CD4-positive, alpha-beta T cell treated with Interleukin-6 for 4 hours (primary cell): ENCODE results near the gene FCGBP.
"Not testable (repeated sequence)": the region's sequence is repeated elsewhere in the genome, so short reads cannot be mapped to it uniquely, and the experiment has no call there.

Source experiments
- DNase-seq: peaks from one replicate; pipeline ENCODE4 v3.0.0-alpha.2; 2020; ENCODE audit warnings: mixed read lengths

The FCGBP gene

DNA sequence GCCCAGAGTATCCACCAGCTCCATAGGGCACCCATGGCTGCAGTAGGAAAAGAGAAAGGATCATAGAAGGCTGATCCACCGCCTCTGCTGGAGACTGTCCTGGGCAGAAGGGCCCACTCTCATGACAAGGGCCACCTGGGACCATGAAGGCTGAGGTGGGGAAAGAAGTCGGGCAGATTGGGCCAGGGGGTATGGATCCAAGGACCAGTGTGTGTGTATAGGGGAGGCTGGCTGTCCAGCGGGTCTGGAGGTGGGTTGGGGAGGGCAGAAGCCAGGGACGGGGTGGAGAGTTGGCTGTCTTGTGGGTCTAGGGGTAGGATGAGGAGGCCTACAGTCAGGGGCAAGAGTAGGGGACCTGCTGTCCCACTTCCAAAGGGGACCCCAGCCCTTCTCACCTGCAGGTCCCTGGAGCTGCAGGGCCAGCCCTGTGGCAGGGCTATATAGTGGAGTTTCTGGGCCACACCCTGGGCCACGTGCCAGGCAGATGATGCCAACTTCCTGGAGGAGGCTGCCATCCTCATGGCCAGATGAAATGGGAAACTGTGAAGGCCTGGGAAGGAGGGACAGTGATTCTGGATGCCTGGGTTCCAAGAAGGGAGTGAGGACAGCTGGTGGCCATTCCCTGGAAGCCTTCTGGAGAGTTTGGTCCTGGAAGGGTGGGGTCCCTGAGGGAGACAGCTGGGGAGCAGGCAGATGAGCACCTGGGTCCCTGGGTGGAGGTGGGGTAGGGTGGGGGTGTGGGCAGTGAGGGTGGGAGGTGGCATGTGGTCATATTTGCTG lies at the start of gene FCGBP:
Gene FCGBP, minus strand, starts transcription at position 51 of the 780 bp plus-strand sequence.
- DNase-seq, result no peak

DNA sequence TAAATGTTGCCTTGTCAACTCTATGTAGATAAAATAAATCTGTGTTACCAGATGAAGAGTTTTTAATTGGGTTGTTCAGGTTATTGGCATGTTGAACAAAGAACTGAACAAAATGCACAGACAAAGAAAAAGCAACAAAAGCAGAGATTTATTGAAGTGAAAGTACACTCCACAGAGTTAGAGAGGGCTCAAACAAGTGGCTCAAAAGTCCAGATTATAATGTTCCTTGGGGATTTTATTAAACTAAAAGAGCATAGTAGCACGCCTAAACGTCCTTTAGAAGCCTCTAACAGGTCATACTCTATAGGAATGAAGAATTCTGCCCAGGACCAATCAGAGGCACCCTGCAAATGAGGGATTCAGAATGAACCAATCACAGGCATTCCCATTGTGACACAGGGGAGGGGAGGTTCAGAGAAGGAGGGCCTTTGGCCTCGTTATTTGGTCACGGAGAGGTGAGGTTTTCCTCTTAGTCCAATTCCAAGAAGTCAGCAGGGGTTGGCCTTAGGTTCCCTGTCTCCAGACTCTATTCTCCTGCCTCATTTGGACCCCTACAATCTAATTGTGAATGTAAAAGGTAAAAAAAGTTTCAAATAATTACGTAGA lies 49.4 kb upstream of the FCGBP start:
- no peak for DNase-seq

DNA sequence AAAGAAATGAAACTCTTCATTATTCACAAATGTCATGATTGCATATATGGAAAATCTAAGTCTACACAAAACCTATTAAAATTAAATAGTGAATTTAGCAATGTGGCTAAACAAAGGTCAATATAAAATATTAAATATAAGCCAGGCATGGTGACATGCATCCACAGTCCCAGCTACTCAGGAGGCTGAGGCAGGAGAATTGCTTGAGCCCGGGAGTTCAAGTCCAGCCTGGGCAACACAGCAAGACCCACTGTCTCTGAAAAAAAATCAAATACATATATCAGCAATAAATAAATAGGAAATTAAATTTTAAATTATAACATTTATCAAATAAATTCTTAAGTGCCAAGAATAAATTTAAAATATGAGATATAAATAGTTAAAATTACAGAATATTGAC lies 48.4 kb upstream of the FCGBP start:
- no peak for DNase-seq

DNA sequence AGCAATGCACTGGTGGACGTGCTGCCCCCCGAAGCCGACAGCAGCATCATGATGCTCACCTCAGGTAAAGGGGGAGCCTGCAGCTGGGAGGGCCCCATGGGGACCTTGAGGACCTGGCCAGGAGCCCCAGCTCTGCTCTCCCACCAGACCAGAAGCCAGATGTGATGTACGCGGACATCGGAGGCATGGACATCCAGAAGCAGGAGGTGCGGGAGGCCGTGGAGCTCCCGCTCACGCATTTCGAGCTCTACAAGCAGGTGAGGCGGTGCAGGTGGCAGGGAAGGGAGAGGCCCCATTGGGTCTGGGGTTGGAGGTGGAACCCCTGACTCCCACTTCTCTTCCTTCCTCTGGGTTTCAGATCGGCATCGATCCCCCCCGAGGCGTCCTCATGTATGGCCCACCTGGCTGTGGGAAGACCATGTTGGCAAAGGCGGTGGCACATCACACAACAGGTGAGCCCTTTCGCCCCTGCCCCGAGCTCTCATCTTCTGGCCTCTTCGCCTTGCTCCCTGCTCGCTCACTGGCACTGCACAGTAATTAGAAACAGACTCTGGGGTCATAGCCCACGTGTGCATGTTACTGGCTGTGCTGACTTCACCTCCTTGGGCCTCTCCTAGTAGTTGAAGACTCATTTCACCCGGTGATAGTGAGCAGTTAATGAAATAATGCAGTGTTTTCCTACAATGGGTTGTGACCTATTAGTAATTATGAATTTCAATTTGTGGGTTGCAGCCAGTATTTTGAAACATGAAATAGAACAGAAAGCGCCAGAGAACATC lies 40.1 kb upstream of the FCGBP start:
- DNase-seq, result no peak

DNA sequence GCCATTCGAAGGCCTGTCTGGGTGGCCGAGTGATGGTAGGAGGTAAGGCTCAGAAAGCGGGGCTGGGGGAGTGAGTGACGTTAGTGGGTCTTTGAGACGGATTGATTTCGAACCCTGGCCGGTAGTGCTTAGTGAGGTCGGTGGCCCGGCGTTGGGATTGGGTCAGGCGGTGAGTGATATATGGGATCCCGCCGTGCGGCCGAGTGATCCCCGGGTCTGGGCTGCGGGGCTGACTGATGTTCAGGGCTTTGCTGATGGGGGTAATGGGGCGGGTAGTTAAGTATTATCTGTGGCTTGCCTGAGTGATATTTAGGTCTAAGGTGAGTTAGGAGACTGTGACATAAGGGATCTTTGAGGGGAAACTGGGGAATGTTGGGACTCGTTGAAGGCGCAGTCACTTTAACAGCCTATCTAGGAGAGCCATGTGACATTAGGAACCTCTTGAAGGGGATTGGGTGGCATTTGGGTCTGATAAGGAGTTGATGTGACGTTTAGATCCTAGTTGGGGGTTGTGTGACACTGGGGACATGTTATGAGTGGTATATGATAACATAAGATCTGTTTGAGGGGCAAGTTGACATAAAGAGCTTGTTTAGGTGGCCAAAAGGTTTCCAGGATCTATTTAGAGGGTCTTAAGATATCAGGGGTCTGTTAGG lies 37.1 kb upstream of the FCGBP start:
- DNase-seq, result no peak

DNA sequence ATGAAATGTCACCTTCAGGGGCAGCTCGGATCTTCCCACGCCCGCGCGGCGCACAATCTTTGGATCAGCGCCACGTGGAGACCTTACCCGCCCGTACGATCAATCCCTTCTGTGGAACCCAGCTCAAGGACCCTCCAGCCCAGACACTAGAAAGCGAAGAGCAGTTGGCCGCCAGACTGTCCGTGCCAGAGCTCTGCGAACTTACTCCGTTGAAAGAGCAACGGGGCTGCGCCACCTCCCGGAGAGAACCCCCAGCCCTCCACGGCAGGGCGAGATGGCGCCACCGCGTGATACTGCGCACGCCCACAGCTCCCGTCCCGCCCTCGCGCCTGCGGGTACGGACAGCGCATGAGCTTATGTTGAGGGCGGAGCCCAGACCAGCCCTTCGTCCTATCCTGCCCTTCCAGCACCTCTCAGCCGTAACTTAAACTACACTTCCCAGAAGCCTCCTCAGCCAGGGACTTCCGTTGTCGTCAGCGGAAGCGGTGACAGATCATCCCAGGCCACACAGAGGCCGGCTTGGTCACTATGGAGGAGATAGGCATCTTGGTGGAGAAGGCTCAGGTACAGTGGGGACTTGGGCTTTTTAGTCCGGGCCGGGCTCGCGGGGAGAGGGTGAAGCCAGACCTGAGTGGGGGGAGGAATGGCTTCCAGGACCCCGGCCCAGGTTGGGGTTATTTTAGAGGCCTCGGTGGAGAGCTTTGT lies 36.4 kb upstream of the FCGBP start, which contains the start of gene PSMC4:
Gene PSMC4, plus strand, starts transcription at position 491 of the 705 bp plus-strand sequence. Its CDS starts 38 bp downstream, at position 529.
- DNase-seq, result peak; percentile 99

DNA sequence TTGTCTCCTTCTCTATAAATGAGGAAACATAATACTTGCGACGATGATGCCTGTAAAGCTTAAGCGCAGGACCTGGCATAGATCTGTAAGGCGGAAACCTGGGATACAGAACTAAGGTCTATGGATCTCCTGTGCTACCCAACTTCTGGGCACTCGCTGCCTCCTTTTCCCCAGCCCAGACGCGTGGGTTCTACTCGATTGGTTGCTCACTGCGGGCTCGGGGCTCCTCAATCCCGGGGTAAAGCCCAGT lies 35.9 kb upstream of the FCGBP start:
- DNase-seq, result no peak

DNA sequence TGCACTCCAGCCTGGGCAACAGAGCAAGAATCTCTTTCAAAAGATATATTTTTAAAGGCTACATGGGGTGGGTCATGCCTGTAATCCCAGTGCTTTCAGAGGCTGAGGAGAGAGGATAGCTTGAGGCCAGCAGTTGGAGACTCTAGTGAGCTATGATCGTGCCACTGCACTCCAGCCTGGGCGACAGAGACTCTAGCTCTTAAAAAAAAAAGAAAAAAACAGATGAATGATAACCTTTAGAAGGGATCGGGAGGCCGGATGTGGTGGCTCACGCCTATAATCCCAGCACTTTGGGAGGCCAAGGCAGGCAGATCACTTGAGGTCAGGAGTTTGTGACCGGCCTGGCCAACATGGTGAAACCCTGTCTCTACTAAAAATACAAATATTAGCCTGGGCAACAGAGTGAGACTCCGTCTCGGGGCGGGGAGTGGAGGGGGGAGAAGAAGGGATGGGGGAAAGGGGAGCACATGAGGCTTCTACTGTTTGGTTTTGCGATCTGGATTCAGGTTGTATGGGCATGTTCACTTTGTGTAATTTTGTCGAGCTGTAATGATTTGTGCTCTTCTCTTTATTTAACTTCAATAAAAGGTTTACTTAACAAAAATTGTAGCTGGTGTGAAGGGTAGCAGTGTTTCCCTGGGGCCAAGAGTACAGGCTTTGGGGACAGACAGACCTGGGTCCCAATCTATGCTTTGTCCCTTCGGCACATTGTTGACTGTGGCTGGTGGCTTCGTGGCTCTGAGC lies 35.4 kb upstream of the FCGBP start:
- peak; percentile 21 for DNase-seq

DNA sequence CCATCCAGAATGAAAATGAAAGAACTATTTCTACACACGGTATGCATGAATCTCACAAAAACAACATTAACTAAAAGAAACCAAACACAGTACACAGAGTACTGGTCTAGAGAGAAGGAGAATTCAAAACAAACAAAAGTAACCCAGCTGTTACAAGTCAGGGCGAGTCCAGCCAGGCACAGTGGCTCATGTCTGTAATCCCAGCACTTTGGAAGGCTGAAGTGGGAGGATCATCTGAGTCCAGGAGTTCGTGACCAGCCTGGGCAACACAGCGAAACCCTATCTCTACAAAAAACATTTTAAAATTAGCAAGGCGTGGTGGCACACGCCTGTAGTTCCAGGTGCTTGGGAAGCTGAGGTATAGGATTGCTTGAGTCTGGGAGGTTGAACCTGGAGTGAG lies 34.8 kb upstream of the FCGBP start:
- no peak for DNase-seq

DNA sequence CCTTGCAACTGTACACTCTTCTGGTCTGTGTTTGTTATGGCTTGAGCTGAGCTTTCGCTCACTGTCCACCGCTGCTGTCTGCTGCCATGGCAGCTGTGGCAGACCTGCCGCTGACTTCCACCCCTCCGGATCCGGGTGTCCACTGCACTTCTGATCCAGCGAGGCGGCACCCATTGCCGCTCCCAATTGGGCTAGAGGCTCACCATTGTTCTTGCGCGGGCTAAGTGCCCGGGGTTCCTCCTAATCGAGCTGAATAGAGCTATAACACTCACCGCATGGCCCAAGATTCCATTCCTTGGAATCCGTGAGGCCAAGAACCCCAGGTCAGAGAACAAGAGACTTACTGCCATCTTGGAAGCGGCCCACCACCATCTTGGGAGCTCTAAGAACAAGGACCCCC lies 34.4 kb upstream of the FCGBP start:
- no peak for DNase-seq

DNA sequence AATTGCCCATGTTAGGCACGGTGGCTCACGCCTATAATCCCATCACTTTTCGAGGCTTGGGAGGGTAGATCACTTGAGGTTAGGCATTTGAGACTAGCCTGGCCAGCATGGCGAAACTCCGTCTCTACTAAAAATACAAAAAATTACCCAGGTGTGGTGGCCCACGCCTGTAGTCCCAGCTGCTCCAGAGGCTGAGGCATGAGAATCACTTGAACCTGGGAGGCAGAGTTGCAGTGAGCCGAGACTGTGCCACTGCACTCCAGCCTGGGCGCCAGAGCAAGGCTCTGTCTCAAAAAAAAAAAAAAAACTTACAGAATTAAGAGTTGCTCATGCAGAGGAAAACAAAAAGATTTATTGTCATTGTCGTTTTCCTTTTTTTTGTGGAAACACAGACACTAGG lies 33.1 kb upstream of the FCGBP start:
- DNase-seq, result no peak

DNA sequence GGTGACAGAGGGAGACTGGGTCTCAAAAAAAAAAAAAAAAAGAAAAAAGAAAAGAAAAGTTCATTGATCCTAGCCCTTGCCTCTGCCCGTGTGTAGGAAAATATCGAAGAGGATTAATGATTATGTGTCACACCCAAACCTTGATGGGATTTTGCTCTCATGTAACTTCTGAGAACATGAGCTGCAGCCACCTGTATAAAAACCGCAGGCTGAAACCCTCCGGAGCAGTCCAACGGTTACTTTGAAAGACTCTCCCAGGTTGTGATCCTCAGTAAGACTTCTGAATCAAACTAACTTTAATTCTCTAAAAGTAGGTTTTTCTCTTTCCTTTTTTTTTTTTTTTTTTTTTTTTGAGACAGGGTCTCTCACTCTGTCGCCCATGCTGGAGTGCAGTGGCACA lies 32.2 kb upstream of the FCGBP start:
- no peak for DNase-seq

DNA sequence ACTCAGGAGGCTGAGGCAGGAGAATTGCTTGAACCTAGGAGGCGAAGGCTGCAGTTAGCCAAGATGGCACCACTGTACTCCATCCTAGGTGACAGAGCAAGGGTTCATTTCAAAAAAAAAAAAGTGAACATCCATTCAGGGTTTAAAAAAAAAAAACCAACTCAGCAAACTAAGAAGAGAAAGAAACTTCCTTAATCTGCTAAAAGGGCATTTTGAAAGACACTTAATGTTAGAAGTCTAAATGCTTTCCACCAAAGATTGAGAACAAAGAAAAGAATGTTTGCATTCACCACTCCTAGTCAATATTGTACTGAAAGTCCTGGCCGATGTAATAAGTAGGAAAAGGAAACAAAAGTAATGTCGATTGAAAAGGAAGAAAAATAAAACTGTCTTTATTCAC lies 29.5 kb upstream of the FCGBP start:
- DNase-seq, result no peak

DNA sequence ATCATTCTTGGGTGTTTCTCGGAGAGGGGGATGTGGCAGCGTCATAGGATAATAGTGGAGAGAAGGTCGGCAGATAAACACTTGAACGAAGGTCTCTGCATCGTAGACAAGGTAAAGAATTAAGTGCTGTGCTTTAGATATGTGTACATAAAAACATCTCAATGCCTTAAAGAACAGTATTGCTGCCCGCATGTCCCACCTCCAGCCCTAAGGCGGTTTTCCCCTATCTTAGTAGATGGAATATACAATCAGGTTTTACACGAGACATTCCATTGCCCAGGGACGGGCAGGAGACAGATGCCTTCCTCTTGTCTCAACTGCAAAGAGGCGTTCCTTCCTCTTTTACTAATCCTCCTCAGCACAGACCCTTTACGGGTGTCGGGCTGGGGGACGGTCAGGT lies 25.0 kb upstream of the FCGBP start:
- not testable (repeated sequence) for DNase-seq

DNA sequence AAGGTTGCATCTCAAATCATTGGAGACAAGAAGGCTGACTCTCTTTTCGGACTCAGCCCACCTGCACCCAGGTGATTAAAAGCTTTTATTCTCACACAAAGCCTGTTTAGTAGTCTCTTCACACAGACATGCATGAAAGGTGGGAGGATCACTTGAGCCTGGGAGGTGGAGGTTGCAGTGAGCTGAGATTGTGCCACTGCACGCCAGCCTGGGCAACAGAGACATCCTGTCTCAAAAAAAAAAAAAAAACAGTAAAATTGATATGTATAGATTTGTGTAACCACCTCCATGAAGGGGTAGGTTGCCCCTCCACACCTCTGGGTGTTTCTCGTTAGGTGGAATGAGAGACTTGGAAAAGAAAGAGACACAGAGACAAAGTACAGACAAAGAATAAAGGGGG lies 24.5 kb upstream of the FCGBP start:
- DNase-seq, result peak; percentile 42

DNA sequence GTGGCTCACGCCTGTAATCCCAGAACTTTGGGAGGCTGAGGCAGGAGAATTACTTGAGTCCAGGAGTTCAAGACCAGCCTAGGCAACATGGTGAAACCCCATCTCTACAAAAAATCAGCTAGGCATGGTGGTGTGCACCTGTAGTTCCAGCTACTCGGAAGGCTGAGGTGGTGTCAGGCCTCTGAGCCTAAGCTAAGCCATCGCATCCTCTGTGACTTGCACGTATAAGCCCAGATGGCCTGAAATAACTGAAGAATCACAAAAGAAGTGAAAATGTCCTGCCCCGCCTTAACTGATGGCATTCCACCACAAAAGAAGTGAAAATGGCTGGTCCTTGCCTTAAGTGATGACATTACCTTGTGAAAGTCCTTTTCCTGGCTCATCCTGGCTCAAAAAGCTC lies 23.5 kb upstream of the FCGBP start:
- not testable (repeated sequence) for DNase-seq

DNA sequence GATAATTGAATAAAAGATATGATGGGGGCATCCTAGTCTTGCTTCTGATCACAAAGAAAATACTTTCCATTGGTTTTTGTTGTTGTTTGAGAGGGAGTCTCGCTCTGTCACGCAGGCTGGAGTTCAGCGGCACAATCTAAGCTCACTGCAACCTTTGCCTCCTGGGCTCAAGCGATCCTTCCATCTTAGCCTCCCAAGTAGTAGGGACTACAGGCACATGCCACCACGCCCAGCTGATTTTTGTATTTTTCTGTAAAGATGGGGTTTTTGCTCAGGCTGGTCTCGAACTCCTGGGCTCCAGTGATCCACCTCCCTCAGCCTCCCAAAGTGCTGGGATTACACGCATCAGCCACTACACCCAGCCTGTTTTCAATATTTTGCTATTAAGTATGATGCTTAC lies 19.5 kb upstream of the FCGBP start:
- no peak for DNase-seq

DNA sequence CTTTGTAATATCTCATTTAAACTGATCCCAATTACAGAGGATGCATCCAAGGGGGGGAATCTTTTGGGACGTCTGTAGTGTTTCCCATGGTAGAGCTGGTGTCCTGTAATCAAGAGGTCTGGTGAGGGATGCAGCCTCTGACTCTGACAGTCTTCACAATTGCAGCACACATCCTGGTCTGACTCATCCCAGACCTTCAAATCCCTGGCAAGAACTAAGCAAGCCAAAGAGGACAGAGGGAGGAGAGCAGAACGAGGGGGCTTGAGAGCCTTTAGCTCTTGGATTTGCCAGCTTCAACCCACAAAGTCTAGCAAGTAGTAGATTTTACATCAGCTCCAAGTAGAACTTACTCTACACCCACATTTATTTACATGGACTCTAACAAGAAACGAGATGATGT lies 17.3 kb upstream of the FCGBP start:
- no peak for DNase-seq

DNA sequence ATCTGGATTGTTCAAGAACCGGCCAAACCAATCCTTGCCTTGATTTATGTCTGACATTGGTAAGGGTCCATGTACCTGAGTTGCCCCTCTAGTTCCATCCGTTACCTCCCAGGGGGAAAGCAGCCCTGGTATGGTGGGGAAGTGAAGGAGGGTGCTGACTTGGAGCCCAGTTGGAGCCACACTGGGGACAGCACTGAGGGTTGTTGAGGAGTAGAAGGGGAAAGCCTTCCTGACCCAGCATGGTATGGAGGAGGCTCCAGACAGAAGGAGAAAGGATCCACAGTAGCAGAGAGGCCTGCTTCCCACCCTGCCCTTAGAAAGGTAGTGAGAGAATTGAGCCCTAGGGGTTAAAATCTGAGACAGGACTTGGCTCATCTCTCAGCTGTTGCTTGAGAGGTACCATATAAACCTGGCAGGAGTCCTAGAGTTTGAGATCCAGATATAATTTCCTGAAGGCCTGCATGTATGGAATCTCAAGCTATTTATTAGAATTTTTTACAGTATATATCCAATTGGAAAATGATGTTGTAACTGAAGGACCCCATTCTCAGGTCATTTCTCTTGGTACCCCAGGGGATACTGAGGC lies 16.7 kb upstream of the FCGBP start:
- no peak for DNase-seq

DNA sequence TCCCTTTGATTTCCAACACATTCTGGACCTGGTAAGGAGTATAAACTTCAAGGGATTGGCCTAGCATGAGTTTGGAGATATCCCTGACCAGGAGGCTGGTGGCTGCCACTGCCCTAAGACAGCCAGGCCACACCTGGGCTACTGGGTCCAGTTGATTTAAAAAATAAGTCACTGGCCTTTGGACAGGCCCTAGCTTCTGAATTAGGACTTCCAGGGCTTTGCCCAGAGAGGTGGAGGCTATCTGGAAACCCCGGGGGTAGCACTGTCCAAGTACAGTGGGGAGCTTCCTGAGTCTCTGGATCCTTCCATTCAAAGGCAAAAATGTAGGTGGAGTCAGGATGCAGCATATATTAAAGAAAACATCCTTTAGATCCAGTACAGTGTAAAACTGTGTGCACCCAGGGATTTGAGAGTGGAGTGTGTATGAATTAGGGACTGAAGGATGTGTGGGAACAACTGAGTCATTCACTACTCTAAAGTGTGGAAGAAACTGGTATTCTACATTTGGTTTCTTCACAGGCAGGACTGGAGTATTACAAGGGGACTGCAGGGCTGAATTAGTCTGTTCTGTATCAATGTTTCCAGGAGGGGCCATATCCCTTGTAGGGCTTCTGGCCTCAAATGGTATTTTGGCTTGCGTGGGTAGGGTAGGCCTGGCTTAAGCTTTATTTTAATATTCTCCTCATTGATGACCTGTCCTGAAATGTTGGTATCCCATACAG lies 14.8 kb upstream of the FCGBP start:
- no peak for DNase-seq

DNA sequence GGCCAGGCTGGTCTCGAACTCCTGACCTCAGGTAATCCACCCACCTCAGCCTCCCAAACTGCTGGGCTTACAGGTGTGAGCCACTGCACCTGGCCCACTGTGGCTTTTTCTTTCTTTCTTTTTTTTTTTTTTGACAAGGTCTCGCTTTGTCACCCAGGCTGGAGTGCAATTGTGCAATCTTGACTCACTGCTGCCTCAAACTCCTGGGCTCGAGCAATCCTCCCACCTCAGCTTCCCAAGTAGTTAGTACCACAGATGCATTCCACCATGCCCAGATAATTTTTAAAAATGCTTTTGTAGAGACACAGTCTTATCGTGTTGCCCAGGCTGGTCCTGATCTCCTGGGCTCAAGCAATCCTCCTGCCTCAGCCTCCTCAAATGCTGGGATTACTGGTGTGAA lies 12.1 kb upstream of the FCGBP start:
- DNase-seq, result no peak
